Immature natural killer cell (primary cell): Measurements from ENCODE around the gene KCND1. TPM values are rescaled to one million over a fixed set of nuclear protein-coding genes. Genes with fewer than 3 reads are reported as not detected.

ENCODE experiments used
- DNase-seq, 3 donors: peaks; one replicate each; pipeline ENCODE4 v3.0.0; 2022; ENCODE audit warnings: mixed read lengths in 1 of 3
- H3K27ac Mint-ChIP-seq, 6 donors: one replicate each; pipeline ENCODE4 v1.8.0; 2020; ENCODE audit warnings: mixed read lengths in 6 of 6, mild to moderate bottlenecking in 5 of 6, inconsistent platforms in 4 of 6, moderate library complexity in 3 of 6
- H3K27me3 Mint-ChIP-seq, 3 donors: one replicate each; pipeline ENCODE4 v1.8.0; 2020 to 2021; ENCODE audit warnings: low read depth in 3 of 3, mild to moderate bottlenecking in 3 of 3, mixed read lengths in 3 of 3, moderate library complexity in 3 of 3, inconsistent platforms in 1 of 3
- H3K36me3 Mint-ChIP-seq, 3 donors: one replicate each; pipeline ENCODE4 v1.8.0; 2020; ENCODE audit warnings: mixed read lengths in 3 of 3, inconsistent platforms in 2 of 3, mild to moderate bottlenecking in 2 of 3
- H3K4me1 Mint-ChIP-seq, 2 donors: one replicate each; pipeline ENCODE4 v1.8.0; 2020; ENCODE audit warnings: inconsistent platforms in 2 of 2, mild to moderate bottlenecking in 2 of 2, mixed read lengths in 2 of 2, moderate library complexity in 1 of 2
- H3K4me3 Mint-ChIP-seq, 5 donors: one replicate each; pipeline ENCODE4 v1.8.0; 2020; ENCODE audit warnings: mild to moderate bottlenecking in 5 of 5, mixed read lengths in 5 of 5, inconsistent platforms in 3 of 5, moderate library complexity in 3 of 5
- H3K9me3 Mint-ChIP-seq, 6 donors: one replicate each; pipeline ENCODE4 v1.8.0; 2020; ENCODE audit warnings: mild to moderate bottlenecking in 6 of 6, mixed read lengths in 6 of 6, inconsistent platforms in 4 of 6, moderate library complexity in 3 of 6
- polyA plus RNA-seq, 3 donors: library from polyadenylated mRNA; unstranded; fragments of 300-500 nt; fragmentation: Illumina TruSeq; gene quantifications; one replicate each; pipeline ENCODE4 v1.2.3, GENCODE V29; 2021

Gene KCND1
- polyA plus RNA-seq, result under 1 TPM in 1 of 3 donors, not detected in 2; 0.12 TPM

DNA sequence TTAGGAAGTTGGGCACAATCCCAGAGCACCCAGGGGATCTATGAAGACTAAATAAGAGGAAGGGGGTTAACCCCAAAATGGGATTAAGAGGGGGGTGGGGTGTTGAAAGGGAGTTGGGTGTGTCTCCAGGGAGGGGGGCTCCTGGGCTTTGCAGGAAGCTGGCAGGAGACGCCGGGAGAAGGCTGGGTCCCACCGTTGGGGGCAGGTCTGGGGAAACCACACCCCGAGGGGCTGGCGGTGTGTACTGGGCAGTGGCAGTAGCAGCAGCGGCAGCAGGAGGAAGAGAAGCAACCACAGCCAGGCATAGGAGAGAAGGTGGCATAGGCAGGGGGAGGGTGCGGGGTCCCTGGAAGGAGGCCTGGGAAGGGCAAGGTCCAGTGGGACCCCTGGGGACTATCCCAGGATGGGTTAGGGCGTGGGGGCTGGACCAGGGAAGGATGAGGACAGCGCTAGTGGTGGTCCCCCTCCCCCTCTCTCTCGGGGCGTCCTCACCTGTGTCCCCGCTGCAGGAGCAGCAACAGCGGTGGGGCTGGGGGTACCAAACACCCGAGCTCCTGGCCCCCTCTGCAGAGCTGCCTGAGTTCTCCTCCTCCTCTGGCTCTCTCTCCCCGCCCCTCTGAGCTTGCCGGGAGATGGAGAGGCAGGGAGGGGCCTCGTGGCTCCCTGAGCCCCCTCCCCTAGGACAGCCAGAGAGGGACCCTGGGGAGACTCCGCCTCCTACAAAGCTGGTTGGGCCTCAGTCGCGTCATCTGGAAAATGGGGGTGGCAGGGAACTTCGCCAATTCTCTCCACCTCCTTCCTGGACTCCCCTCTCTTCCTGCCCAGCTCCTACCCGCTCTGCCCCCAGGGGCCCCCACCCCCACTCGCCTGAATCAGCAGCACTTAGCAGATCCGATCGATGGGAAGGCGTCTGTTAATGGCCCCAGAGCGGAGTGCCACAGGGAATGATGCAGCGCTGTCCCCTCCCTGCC is at the start of gene KCND1:
Gene KCND1, minus strand, starts transcription at position 596 of the 971 bp plus-strand sequence. CDS start 1,573 bp downstream, outside the sequence.
- no peak within 1 kb of the TSS for H3K27ac Mint-ChIP-seq
- H3K4me3 Mint-ChIP-seq, result peak within 1 kb of the TSS in 3 of 5 donors; percentile 29 to 60 (median 44)
- no peaks in the 10 kb centered on the region for H3K9me3 Mint-ChIP-seq
- no peak for DNase-seq
- H3K4me1 Mint-ChIP-seq, result peaks cover 0 to 6% of the 10 kb centered on the region in 2 donors
- H3K27me3 Mint-ChIP-seq, result peaks cover 0 to 9% (median 3%) of the 10 kb centered on the region in 3 donors
- H3K36me3 Mint-ChIP-seq, result peaks cover 4 to 11% (median 9%) of the 10 kb centered on the region in 3 donors

DNA sequence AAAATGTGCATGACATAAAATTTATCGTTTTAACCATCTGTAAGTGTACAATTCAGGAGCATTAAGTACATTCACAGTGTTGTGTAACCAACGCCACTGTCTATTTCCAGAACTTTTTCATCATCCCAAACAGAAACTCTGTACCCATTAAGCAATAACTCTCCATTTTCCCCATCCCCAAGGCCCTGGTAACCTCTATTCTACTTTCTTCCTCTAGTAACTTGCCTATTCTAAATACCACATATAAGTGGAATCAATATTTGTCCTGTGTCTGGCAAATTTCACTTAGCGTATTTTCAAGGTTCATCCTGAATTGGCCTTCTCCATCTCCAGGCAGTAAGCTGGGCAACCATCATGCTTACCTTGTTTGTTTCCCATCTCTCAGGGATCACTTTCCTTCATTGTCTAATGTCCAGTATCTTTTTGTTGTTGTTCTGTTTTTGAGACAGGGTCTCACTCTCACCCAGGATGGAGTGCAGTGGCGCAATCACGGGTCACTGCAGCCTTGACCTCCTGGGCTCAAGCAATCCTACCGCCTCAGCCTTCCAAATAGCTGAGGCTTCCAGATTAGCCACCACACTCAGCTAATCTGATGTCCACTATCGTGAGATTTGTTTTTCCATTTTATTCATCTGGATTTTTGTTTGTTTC is 48.1 kb upstream of the KCND1 start:
- Mint-ChIP-seq H3K27ac (no peak overlapping the region), H3K4me1 (no peaks in the 10 kb centered on the region), H3K36me3 (no peaks in the 10 kb centered on the region), H3K9me3 (no peaks in the 10 kb centered on the region), H3K4me3 (no peak overlapping the region), H3K27me3 (peaks cover 0 to 3% (median 0%) of the 10 kb centered on the region in 3 donors)
- no peak for DNase-seq

DNA sequence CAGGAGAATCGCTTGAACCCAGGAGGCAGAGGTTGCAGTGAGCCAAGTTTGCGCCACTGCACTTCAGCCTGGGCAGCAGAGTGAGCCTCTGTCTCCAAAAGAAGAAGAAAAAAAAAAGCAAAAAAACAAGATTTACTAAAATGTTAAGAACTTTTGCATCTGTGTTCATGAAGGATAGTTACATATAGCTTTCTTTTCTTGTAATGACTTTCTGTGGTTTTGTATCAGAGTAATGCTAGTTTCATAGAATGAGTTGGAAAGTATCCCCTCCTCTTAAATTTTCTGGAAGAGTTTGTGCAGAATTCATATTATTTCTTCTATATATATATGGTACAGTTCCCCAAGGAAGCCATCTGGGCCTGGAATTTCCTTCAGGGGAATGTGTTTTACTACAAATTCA is 47.4 kb upstream of the KCND1 start:
- Mint-ChIP-seq H3K9me3 (no peaks in the 10 kb centered on the region), H3K36me3 (no peaks in the 10 kb centered on the region), H3K27me3 (no peaks in the 10 kb centered on the region), H3K27ac (no peak overlapping the region), H3K4me1 (no peaks in the 10 kb centered on the region), H3K4me3 (no peak overlapping the region)
- DNase-seq, result no peak

DNA sequence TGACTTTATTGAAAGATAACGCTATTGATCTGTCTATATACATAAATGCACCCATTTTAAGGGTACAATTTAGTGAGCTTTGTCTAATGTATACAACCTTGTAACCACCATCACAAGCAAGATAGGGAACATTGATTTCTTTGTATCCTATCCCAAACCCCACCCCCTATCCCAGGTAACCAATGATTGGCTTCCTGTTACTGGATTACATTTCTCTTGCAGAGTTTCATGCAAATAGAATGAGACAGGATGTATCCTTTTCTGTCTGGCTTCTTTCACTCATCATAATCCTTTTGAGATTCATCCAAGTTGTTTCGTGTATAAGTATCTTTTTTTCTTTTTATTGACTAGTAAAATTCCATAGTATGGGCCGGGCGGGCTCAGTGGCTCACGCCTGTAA is 32.1 kb upstream of the KCND1 start:
- no peak for DNase-seq
- H3K27me3 Mint-ChIP-seq, result peaks cover 14 to 23% (median 15%) of the 10 kb centered on the region in 3 donors
- H3K4me1 Mint-ChIP-seq, result peaks cover 15 to 20% of the 10 kb centered on the region in 2 donors
- no peaks in the 10 kb centered on the region for H3K36me3 Mint-ChIP-seq
- no peaks in the 10 kb centered on the region for H3K9me3 Mint-ChIP-seq
- peak overlapping the region; percentile 60 to 79 (median 69) for H3K4me3 Mint-ChIP-seq
- H3K27ac Mint-ChIP-seq, result peak overlapping the region; percentile 39 to 88 (median 82)

DNA sequence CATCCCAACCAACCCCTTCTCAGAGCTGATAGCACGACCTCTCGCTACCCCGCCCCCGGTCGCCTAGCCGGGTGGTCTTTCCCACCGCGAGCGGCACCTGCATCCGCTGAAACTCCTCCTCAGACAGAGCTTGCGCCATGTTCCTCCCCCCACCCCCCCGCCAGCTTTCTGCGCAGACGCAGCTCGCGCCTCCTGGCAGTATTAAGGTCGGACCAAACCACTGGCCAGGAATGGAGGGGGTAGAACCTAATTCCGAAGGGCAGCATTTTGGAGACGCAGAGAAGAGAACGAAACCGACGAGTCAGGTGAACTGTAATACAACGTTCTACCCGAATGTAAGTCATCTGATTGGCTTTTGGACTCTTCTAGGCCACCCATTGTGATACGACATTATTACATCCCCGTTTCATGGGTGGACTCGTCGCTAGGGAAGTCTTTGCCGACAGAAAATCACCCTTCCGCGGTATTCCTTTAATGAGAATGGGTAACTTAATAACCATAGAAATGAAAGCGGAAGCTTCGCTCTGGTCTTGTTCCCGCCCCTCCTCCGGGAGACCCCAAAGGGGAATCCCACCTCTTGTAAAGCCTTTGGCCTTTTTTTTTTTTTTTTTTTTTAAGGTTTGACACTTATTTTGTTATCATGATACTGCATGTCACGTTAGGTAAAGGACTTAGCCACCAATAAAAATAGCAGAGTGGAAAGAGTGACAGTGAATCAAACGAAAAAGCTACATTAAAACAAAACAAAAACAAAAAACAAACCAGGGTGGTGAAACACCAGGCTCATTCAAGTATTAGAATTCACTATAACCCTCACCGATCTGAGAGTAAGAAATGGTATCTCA is 30.7 kb upstream of the KCND1 start, which contains the start of gene GRIPAP1:
Gene GRIPAP1, minus strand, starts transcription at position 174 of the 845 bp plus-strand sequence. Its CDS starts 35 bp downstream, at position 139.
- Mint-ChIP-seq H3K4me1 (peaks cover 15 to 25% of the 10 kb centered on the region in 2 donors), H3K27me3 (peaks cover 14 to 24% (median 14%) of the 10 kb centered on the region in 3 donors), H3K27ac (peak within 1 kb of the TSS; percentile 89 to 99 (median 99)), H3K9me3 (no peaks in the 10 kb centered on the region), H3K4me3 (peak within 1 kb of the TSS; percentile 95 to 98 (median 97)), H3K36me3 (peaks cover 0 to 7% (median 0%) of the 10 kb centered on the region in 3 donors)
- DNase-seq, result peak; percentile 84 to 90 (median 87)

DNA sequence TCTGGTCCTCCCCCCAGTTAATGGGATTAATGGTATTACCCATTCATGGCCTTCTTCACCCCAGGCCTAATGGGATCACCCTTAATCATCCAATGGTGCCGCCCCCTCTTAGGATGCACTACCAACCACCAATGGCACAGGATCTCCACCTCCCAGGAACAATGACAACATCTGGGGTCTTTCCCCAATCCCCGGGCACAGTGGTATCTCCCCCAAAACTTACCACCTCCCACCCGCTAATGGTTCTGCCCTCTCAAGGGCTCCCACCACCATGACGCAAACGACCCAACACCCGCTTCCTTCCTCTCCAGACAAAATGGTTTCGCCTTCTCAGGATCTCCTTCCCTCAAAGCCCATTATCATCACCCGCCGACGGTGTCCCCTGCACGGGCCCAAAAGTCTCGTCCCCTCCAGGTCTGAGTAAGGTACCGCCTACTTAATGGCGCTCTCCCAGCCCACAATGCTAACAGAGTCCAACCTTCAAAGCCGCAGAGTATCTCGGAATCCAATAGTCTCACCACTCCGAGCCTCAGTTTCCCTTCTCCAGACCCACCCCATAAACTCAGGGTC is 30.0 kb upstream of the KCND1 start:
- Mint-ChIP-seq H3K27me3 (peaks cover 14 to 26% (median 14%) of the 10 kb centered on the region in 3 donors), H3K4me3 (peak overlapping the region; percentile 95 to 98 (median 97)), H3K36me3 (peaks cover 3 to 10% (median 3%) of the 10 kb centered on the region in 3 donors), H3K4me1 (peaks cover 15 to 25% of the 10 kb centered on the region in 2 donors), H3K27ac (peak overlapping the region; percentile 89 to 99 (median 99)), H3K9me3 (no peaks in the 10 kb centered on the region)
- peak; percentile 74 to 77 (median 75) for DNase-seq

DNA sequence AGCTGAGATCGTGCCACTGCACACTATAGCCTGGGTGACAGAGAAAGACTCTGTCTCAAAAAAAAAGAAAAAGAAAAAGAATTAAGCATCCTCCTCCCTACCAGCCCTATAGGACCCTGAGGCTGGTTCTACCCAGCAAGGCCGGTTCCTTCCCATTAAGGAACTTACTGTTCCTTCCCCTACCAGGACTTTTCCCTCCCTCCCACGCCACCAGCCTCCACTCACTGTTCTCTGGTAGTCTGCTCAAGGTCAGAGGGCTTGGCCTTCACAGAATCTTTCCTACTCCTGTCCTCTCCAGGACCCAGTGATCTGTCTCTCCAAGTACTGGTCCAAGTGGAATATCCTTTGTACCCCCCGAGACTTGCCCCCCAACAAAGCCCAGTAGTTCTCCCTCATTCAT is 29.0 kb upstream of the KCND1 start:
- H3K4me1 Mint-ChIP-seq, result peaks cover 15 to 25% of the 10 kb centered on the region in 2 donors
- no peaks in the 10 kb centered on the region for H3K9me3 Mint-ChIP-seq
- peaks cover 5 to 10% (median 5%) of the 10 kb centered on the region in 3 donors for H3K36me3 Mint-ChIP-seq
- H3K27me3 Mint-ChIP-seq, result peaks cover 14 to 26% (median 14%) of the 10 kb centered on the region in 3 donors
- peak overlapping the region in 4 of 5 donors; percentile 95 to 98 (median 97) for H3K4me3 Mint-ChIP-seq
- no peak for DNase-seq
- H3K27ac Mint-ChIP-seq, result peak overlapping the region; percentile 89 to 99 (median 99)

DNA sequence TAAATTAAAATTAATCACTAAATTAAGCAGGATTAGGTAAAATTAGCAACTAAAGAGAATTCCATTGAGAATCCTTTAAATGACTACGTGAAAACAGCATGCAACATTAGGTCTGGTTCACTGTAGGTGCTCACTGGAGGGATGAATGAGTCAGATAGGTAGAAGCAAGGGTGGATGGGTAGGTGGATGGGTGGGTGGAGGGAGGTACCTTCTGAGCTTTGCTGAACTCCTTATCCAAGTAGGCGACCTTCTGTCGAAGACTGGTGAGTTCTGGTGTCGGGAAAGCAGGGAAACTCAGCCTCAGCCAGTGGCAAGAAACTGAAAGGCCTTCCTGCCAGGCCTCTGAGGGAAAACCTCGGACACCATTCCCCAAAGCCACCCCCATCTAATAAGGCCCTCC is 27.4 kb upstream of the KCND1 start:
- Mint-ChIP-seq H3K4me1 (peaks cover 15 to 25% of the 10 kb centered on the region in 2 donors), H3K36me3 (peaks cover 5 to 10% (median 9%) of the 10 kb centered on the region in 3 donors), H3K4me3 (no peak overlapping the region), H3K27ac (no peak overlapping the region), H3K9me3 (no peaks in the 10 kb centered on the region), H3K27me3 (peaks cover 14 to 26% (median 14%) of the 10 kb centered on the region in 3 donors)
- DNase-seq, result no peak

DNA sequence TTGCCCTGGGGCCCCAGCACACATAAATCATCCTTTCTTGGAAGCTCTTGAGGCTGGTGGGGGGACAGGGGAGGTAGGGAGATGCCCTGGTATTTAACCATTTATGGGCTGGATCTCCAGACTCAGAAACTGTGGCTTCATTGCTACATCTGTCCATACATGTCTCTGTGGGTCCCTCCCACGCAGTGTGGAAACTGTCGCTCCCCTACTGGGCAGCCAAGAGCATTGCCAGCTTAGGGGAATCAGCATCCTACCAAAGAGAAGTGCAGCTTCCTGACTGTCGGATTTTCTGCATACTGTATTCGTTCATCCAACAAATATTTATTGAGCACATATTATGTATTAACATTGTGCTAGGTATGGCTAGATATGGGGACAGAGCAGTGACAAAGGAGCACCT is 26.7 kb upstream of the KCND1 start:
- H3K27ac Mint-ChIP-seq, result no peak overlapping the region
- H3K9me3 Mint-ChIP-seq, result no peaks in the 10 kb centered on the region
- H3K36me3 Mint-ChIP-seq, result peaks cover 5 to 11% (median 10%) of the 10 kb centered on the region in 3 donors
- H3K4me1 Mint-ChIP-seq, result peaks cover 15 to 21% of the 10 kb centered on the region in 2 donors
- H3K4me3 Mint-ChIP-seq, result peak overlapping the region in 1 of 5 donors; percentile 10
- peaks cover 12 to 21% (median 14%) of the 10 kb centered on the region in 3 donors for H3K27me3 Mint-ChIP-seq
- DNase-seq, result no peak

DNA sequence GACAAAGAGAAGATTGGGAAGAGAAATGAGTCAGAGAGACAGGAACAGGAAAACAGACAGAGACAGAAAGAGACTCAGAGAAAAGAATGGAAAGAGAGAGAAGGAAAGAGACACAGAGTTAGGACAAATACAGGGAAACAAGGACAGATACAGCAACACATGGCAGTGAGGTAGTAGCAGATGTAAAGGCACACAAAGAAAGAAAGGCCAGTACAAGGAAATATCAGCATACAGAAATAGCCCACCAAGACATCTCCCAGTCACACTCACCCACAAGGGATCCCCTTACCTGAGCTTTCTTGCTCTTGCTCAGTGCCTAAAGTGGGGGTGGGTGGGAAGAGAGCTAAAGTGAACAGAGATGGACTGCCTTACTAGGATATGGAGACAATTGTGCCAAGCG is 26.2 kb upstream of the KCND1 start:
- no peak for DNase-seq
- Mint-ChIP-seq H3K27ac (peak overlapping the region in 1 of 6 donors; percentile 20), H3K4me3 (no peak overlapping the region), H3K4me1 (peaks cover 15 to 21% of the 10 kb centered on the region in 2 donors), H3K36me3 (peaks cover 5 to 12% (median 10%) of the 10 kb centered on the region in 3 donors), H3K9me3 (no peaks in the 10 kb centered on the region), H3K27me3 (peaks cover 11 to 20% (median 14%) of the 10 kb centered on the region in 3 donors)

DNA sequence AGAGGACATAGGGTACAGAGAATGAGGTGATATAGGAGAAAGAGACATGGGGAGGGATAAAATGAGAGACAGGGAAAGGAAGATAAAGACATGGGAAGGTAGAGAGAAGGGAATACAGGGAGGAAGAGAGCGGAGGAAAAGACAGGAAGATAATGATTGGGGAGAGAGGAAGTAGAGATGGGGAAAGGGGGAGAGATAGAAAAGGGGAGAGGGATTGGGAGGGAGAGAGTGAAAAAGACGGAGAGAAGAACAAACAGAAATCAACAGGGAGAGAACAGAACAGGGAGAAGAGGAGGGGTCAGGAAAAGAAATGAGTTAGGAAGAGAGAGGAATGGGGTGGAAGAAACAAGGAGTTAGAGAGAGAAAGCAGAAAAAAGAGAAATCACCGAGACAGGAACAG is 25.8 kb upstream of the KCND1 start:
- Mint-ChIP-seq H3K4me3 (no peak overlapping the region), H3K36me3 (peaks cover 5 to 13% (median 10%) of the 10 kb centered on the region in 3 donors), H3K9me3 (no peaks in the 10 kb centered on the region), H3K27ac (no peak overlapping the region), H3K4me1 (peaks cover 15 to 19% of the 10 kb centered on the region in 2 donors), H3K27me3 (peaks cover 7 to 17% (median 12%) of the 10 kb centered on the region in 3 donors)
- no peak for DNase-seq

DNA sequence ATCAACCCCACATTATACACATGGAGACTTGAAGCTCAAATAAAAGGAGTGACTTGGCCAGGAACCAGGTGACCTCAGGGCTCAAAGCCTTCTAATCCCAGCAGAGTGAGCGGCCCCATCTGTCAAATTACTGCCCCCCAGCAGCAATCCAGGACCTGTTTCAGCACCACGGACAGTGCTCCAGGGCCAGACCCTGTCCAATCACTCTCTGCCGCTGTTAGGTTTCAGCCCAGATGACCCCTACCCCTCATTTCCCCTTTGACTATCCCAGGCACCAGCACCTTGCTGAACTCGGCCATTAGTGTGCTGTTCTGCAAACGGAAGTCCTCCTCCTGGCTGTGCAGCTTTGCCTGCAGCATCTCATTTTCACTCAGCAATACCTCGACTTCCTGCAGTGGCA is 25.3 kb upstream of the KCND1 start:
- H3K27ac Mint-ChIP-seq, result no peak overlapping the region
- DNase-seq, result peak in 1 of 3 donors; percentile 7
- peaks cover 5 to 16% (median 10%) of the 10 kb centered on the region in 3 donors for H3K36me3 Mint-ChIP-seq
- no peaks in the 10 kb centered on the region for H3K9me3 Mint-ChIP-seq
- H3K4me3 Mint-ChIP-seq, result no peak overlapping the region
- H3K4me1 Mint-ChIP-seq, result peaks cover 14 to 18% of the 10 kb centered on the region in 2 donors
- peaks cover 4 to 13% (median 7%) of the 10 kb centered on the region in 3 donors for H3K27me3 Mint-ChIP-seq
